A549 treated with CpdA at 1 μM for 4 hours (cell line): ENCODE results near the gene MGAT4B. TPM values are rescaled to one million over a fixed set of nuclear protein-coding genes. Genes with fewer than 3 reads are reported as not detected.

Experiments used
- total RNA-seq: library from RNA; stranded (reverse); fragments of 200-300 nt; extraction: Qiagen RNA extraction; gene quantifications from 5 replicates; pipeline ENCODE4 v1.2.3, GENCODE V29; 2022; ENCODE audit warnings: low read depth

MGAT4B gene
- 233 to 272 TPM (median 255 TPM) in 5 replicates for total RNA-seq

GRCh38 chr5:179806250-179807048 lies at the start of gene MGAT4B:
TSS of gene MGAT4B (minus strand) at chr5:179806866. CDS start at chr5:179806583, 283 bp downstream.

GRCh38 chr5:179820483-179821297 lies 14.0 kb upstream of the MGAT4B start, which contains the start of gene SQSTM1:
TSS of gene SQSTM1 (plus strand) at chr5:179820905. CDS start at chr5:179820937, 32 bp downstream.

GRCh38 chr5:179793468-179794139 lies 13.1 kb downstream of the MGAT4B start, which contains the start of gene LTC4S:
TSS of gene LTC4S (plus strand) at chr5:179793986. CDS start at chr5:179794081, 95 bp downstream.

Other genes starting within 250 kb of the MGAT4B start
- 487 to 731 TPM (median 520 TPM) in 5 replicates for gene HNRNPH1, start 183.2 kb downstream of the MGAT4B start, total RNA-seq
- not detected in 5 replicates for gene CBY3, start 125.8 kb downstream of the MGAT4B start, total RNA-seq
- gene CANX, start 107.9 kb downstream of the MGAT4B start, total RNA-seq = 352 to 462 TPM (median 395 TPM) in 5 replicates
- 18.3 to 21.6 TPM (median 21.2 TPM) in 5 replicates for gene MAML1, start 74.0 kb downstream of the MGAT4B start, total RNA-seq
- gene LTC4S, start 12.9 kb downstream of the MGAT4B start, total RNA-seq = 0.16 TPM in 1 of 5 replicates, not detected in the others
- 1,418 to 2,161 TPM (median 1,454 TPM) in 5 replicates for gene SQSTM1, start 14.0 kb upstream of the MGAT4B start, total RNA-seq
- 12.8 to 23.9 TPM (median 20.0 TPM) in 5 replicates for gene MRNIP, start 52.0 kb upstream of the MGAT4B start, total RNA-seq
- 56.1 to 69.8 TPM (median 59.9 TPM) in 5 replicates for gene TBC1D9B, start 101.0 kb upstream of the MGAT4B start, total RNA-seq